Measurements from ENCODE around the gene BAIAP2L1.

BAIAP2L1 gene

DNA sequence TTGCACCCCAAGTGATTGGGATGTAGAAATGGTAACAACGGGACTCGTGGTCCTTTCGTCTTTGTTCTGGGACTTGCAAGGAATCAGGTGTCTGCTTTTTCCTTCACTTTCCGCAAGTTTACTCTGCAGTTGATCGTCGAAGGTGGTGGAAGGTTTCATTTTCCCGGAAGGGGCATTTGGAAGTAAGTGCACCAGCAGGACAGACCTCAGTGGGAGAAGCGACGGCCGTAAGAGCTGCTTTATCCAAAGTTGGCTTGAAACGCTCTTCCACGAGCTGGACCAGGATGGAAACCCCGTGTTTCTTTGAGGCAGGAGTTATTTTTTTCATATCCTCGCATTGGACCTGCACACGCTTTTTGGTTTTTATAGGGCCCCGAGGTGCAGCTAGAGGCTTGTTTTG is 118.2 kb downstream of the BAIAP2L1 start:
- no peak overlapping the region for H3K27ac ChIP-seq (ENCODE audit: extremely low read depth, low read depth, low read length)
- no peak for TF ChIP-seq MZF1 (tag by site-specific recombination; IDR thresholded peaks at IDR 0.05; ENCODE audit: borderline replicate concordance)
- TF ChIP-seq, protein P1, sequence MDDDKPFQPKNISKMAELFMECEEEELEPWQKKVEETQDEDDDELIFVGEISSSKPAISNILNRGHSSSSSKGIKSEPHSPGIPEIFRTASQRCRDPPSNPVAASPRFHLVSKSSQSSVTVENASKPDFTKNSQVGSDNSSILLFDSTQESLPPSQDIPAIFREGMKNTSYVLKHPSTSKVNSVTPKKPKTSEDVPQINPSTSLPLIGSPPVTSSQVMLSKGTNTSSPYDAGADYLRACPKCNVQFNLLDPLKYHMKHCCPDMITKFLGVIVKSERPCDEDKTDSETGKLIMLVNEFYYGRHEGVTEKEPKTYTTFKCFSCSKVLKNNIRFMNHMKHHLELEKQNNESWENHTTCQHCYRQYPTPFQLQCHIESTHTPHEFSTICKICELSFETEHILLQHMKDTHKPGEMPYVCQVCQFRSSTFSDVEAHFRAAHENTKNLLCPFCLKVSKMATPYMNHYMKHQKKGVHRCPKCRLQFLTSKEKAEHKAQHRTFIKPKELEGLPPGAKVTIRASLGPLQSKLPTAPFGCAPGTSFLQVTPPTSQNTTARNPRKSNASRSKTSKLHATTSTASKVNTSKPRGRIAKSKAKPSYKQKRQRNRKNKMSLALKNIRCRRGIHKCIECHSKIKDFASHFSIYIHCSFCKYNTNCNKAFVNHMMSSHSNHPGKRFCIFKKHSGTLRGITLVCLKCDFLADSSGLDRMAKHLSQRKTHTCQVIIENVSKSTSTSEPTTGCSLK (tag by site-specific recombination; IDR thresholded peaks at IDR 0.05) = no peak
- TF ChIP-seq, protein P2, sequence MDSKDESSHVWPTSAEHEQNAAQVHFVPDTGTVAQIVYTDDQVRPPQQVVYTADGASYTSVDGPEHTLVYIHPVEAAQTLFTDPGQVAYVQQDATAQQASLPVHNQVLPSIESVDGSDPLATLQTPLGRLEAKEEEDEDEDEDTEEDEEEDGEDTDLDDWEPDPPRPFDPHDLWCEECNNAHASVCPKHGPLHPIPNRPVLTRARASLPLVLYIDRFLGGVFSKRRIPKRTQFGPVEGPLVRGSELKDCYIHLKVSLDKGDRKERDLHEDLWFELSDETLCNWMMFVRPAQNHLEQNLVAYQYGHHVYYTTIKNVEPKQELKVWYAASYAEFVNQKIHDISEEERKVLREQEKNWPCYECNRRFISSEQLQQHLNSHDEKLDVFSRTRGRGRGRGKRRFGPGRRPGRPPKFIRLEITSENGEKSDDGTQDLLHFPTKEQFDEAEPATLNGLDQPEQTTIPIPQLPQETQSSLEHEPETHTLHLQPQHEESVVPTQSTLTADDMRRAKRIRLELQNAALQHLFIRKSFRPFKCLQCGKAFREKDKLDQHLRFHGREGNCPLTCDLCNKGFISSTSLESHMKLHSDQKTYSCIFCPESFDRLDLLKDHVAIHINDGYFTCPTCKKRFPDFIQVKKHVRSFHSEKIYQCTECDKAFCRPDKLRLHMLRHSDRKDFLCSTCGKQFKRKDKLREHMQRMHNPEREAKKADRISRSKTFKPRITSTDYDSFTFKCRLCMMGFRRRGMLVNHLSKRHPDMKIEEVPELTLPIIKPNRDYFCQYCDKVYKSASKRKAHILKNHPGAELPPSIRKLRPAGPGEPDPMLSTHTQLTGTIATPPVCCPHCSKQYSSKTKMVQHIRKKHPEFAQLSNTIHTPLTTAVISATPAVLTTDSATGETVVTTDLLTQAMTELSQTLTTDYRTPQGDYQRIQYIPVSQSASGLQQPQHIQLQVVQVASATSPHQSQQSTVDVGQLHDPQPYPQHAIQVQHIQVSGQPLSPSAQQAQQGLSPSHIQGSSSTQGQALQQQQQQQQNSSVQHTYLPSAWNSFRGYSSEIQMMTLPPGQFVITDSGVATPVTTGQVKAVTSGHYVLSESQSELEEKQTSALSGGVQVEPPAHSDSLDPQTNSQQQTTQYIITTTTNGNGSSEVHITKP (tag by site-specific recombination; IDR thresholded peaks at IDR 0.05) = peak; percentile 42; the same call in 1 of the 2 replicates
- TF ChIP-seq, protein P3, sequence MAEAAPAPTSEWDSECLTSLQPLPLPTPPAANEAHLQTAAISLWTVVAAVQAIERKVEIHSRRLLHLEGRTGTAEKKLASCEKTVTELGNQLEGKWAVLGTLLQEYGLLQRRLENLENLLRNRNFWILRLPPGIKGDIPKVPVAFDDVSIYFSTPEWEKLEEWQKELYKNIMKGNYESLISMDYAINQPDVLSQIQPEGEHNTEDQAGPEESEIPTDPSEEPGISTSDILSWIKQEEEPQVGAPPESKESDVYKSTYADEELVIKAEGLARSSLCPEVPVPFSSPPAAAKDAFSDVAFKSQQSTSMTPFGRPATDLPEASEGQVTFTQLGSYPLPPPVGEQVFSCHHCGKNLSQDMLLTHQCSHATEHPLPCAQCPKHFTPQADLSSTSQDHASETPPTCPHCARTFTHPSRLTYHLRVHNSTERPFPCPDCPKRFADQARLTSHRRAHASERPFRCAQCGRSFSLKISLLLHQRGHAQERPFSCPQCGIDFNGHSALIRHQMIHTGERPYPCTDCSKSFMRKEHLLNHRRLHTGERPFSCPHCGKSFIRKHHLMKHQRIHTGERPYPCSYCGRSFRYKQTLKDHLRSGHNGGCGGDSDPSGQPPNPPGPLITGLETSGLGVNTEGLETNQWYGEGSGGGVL (tag by site-specific recombination; IDR thresholded peaks at IDR 0.05) = no peak
- TF ChIP-seq, protein P4, sequence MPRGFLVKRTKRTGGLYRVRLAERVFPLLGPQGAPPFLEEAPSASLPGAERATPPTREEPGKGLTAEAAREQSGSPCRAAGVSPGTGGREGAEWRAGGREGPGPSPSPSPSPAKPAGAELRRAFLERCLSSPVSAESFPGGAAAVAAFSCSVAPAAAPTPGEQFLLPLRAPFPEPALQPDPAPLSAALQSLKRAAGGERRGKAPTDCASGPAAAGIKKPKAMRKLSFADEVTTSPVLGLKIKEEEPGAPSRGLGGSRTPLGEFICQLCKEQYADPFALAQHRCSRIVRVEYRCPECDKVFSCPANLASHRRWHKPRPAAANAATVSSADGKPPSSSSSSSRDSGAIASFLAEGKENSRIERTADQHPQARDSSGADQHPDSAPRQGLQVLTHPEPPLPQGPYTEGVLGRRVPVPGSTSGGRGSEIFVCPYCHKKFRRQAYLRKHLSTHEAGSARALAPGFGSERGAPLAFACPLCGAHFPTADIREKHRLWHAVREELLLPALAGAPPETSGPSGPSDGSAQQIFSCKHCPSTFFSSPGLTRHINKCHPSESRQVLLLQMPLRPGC (tag by site-specific recombination; IDR thresholded peaks at IDR 0.05) = no peak
- TF ChIP-seq ZNF654 (tag by site-specific recombination; IDR thresholded peaks at IDR 0.05; ENCODE audit: low read depth) = no peak
- peak; percentile 70 for TF ChIP-seq ZNF341 (tag by site-specific recombination; IDR thresholded peaks at IDR 0.05; ENCODE audit: low read depth)
- no peak for TF ChIP-seq ZNF473 (tag by site-specific recombination; IDR thresholded peaks at IDR 0.05)
- H3K9me3 ChIP-seq (ENCODE audit: control insufficient read depth, insufficient read depth, low read depth, low read length) = no peaks in the 10 kb centered on the region
- peaks cover 12% of the 10 kb centered on the region for H3K4me1 ChIP-seq (ENCODE audit: control insufficient read depth, insufficient read depth, low read length)
- peak overlapping the region; percentile 70 for H3K4me3 ChIP-seq (ENCODE audit: low read depth, low read length)
- ChIA-PET CTCF (interaction anchor here (0.7 to 1.5 kb wide), 3 partner anchors 12 to 134 kb away, joined by 3 to 8 read pairs (median 3); partner anchors contain the start of gene BAIAP2L1), POLR2A (interaction anchor here (0.5 kb wide), 1 partner anchor 198 kb away, joined by 4 read pairs; no protein-coding TSS in a partner anchor)
- peaks cover 0 to 32% of the 10 kb centered on the region in 2 experiments; a peak in 1 of 3 replicates for H3K36me3 ChIP-seq (ENCODE audit: control insufficient read depth in 2 of 2, insufficient read depth in 1 of 2, low read length in 2 of 2)

DNA sequence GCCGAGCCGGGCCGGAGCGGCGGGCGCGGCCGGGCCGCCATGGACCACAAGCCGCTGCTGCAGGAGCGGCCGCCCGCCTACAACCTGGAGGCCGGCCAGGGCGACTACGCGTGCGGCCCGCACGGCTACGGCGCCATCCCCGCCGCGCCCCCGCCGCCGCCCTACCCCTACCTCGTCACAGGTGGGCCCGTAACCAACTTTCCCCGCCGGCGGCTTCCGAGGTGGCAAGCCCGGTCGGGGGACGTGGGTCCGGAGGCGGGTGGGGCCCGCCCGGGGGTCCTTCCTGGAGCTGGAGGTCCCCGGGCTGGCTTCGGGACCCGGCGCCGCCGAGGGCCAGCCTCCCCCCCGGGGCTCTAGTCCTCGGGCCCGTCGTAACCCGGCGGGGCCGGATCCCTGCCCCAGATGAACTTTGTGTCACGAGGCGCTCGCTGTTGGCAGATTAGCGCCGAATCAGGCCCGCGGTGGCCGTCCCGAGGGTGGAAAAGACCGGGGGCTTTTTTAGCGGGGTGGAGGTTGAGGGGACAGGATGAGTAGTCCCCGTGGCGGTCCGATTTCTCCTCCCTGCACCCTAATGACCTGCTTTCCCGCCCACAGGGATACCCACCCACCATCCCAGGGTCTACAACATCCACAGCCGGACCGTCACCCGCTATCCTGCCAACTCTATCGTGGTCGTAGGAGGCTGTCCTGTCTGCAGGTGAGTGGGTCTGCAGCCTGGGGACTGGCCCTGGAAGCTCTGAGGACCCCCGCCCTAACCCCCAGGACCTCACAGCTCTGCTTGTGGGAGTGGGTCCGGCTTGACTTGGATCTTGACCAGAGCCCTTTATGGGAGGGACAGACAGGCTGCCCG is 118.9 kb downstream of the BAIAP2L1 start:
- no peaks in the 10 kb centered on the region for H3K9me3 ChIP-seq (ENCODE audit: control insufficient read depth, insufficient read depth, low read depth, low read length)
- ChIA-PET CTCF (interaction anchor here (1.5 kb wide), 1 partner anchor 12 kb away, joined by 8 read pairs; no protein-coding TSS in a partner anchor), POLR2A (interaction anchor here (0.5 kb wide), 1 partner anchor 197 kb away, joined by 4 read pairs; no protein-coding TSS in a partner anchor)
- peak overlapping the region; percentile 68; the same call in 1 of the 2 replicates for H3K27ac ChIP-seq (ENCODE audit: extremely low read depth, low read depth, low read length)
- peak overlapping the region; percentile 70 for H3K4me3 ChIP-seq (ENCODE audit: low read depth, low read length)
- peaks cover 12% of the 10 kb centered on the region for H3K4me1 ChIP-seq (ENCODE audit: control insufficient read depth, insufficient read depth, low read length)
- H3K36me3 ChIP-seq (ENCODE audit: control insufficient read depth in 2 of 2, insufficient read depth in 1 of 2, low read length in 2 of 2) = peaks cover 0 to 32% of the 10 kb centered on the region in 2 experiments; a peak in 2 of 3 replicates
- TF ChIP-seq EGR2 (tag by site-specific recombination; IDR thresholded peaks at IDR 0.05; ENCODE audit: low read depth) (peak; percentile 77), SP7 (tag by site-specific recombination; IDR thresholded peaks at IDR 0.05) (no peak), ZNF121 (tag by site-specific recombination; IDR thresholded peaks at IDR 0.05) (peak; percentile 54; the same call in 1 of the 2 replicates), OVOL3 (tag by site-specific recombination; IDR thresholded peaks at IDR 0.05) (no peak), ZNF530 (tag by site-specific recombination; IDR thresholded peaks at IDR 0.05; ENCODE audit: low read depth) (no peak), GLIS2 (tag by site-specific recombination; IDR thresholded peaks at IDR 0.05) (no peak; the same call in none of the 2 replicates), GFI1B (tag by site-specific recombination; IDR thresholded peaks at IDR 0.05) (no peak), ZNF600 (tag by site-specific recombination; IDR thresholded peaks at IDR 0.05) (no peak)
- TF ChIP-seq, protein P5, sequence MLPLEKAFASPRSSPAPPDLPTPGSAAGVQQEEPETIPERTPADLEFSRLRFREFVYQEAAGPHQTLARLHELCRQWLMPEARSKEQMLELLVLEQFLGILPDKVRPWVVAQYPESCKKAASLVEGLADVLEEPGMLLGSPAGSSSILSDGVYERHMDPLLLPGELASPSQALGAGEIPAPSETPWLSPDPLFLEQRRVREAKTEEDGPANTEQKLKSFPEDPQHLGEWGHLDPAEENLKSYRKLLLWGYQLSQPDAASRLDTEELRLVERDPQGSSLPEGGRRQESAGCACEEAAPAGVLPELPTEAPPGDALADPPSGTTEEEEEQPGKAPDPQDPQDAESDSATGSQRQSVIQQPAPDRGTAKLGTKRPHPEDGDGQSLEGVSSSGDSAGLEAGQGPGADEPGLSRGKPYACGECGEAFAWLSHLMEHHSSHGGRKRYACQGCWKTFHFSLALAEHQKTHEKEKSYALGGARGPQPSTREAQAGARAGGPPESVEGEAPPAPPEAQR (tag by site-specific recombination; IDR thresholded peaks at IDR 0.05) = no peak
- TF ChIP-seq, protein P6, sequence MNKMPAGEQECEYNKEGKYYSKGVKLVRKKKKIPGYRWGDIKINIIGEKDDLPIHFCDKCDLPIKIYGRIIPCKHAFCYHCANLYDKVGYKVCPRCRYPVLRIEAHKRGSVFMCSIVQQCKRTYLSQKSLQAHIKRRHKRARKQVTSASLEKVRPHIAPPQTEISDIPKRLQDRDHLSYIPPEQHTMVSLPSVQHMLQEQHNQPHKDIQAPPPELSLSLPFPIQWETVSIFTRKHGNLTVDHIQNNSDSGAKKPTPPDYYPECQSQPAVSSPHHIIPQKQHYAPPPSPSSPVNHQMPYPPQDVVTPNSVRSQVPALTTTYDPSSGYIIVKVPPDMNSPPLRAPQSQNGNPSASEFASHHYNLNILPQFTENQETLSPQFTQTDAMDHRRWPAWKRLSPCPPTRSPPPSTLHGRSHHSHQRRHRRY (tag by site-specific recombination; IDR thresholded peaks at IDR 0.05) = no peak
